Astrocyte of the cerebellum (primary cell): ENCODE results near the gene ELF1.

Experiments used
- DNase-seq: peaks from one replicate; pipeline ENCODE4 v3.0.0-alpha.2; 2011; ENCODE audit warnings: low read depth
- H3K4me3 ChIP-seq: 2 replicates; pipeline ENCODE4 v1.5.1; 2011; ENCODE audit warnings: mild to moderate bottlenecking, low read depth, low read length, moderate library complexity
- in situ Hi-C: cut with HindIII; loops from 2 replicates; pipeline ENCODE4 v1.10.0; 2017; ENCODE audit warnings: low sequenced_read_pairs
- TF ChIP-seq, protein P1 (sequence below): IDR thresholded peaks from 2 replicates; pipeline ENCODE4 v1.5.1; 2012; ENCODE audit warnings: low read length, low read depth, moderate library complexity, mild to moderate bottlenecking; ENCODE audit errors: missing control alignments

Gene ELF1

DNA sequence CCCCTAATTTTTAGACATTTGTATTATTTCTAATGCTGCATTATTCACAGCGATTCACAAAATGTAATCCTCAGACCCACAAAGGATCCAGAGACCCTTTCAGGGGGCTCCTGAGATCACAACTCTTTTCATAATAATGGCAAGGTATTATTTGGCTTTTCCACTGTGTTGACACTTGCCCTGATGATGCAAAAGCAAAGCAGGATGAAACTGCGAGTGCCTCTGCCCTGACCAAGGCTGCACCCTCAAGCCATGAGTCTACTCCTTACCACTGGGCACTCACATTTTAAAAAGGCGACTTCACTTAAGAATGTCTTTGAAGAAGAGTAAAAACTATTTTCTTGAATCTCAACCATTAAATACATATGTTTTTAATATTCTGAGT, 11.4 kb downstream of the ELF1 start:
- DNase-seq = no peak
- in situ Hi-C loops = no loop called here
- TF ChIP-seq, protein P1, sequence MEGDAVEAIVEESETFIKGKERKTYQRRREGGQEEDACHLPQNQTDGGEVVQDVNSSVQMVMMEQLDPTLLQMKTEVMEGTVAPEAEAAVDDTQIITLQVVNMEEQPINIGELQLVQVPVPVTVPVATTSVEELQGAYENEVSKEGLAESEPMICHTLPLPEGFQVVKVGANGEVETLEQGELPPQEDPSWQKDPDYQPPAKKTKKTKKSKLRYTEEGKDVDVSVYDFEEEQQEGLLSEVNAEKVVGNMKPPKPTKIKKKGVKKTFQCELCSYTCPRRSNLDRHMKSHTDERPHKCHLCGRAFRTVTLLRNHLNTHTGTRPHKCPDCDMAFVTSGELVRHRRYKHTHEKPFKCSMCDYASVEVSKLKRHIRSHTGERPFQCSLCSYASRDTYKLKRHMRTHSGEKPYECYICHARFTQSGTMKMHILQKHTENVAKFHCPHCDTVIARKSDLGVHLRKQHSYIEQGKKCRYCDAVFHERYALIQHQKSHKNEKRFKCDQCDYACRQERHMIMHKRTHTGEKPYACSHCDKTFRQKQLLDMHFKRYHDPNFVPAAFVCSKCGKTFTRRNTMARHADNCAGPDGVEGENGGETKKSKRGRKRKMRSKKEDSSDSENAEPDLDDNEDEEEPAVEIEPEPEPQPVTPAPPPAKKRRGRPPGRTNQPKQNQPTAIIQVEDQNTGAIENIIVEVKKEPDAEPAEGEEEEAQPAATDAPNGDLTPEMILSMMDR = no peak
- no peak overlapping the region for H3K4me3 ChIP-seq

DNA sequence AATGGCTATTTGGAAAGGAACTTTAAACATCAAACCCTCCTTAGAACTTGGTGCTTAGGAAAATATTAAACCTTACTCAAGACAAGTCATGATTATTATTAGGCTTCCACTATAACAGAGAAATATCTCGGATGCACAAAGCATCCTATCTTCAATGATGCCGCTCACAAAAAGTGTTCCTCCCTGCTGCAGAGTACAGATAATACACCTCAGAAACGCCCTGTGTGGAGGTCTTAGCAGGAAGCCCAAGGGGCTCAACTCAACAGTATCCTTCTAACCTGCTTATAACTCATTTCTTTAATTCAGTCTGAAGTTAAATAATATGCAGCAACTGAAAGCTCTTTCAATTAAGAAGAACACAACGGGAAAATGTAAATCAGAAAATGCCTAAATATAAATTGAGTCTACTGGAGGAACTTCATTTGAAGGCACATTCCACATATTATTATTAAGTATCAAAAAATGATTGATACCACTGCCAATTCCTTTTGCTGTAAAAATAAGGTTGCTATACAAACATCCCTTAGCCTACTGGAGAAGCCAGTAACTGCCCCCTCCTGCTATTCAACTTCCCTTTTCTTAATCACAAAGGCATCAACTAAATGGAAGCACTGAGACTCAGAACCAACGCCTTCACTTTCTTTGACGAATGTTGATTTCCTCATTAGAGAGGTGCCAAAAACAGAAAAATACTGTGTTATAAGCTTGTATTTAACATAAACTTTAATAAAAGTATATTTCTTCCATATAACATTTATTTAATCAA, 12.0 kb downstream of the ELF1 start:
- no peak for DNase-seq
- in situ Hi-C loops = no loop called here
- H3K4me3 ChIP-seq = no peak overlapping the region
- TF ChIP-seq, protein P1 = no peak

- H3K4me3 ChIP-seq = no peak overlapping the region
- DNase-seq = no peak
- TF ChIP-seq, protein P1 = no peak
- in situ Hi-C loops = no loop called here
Observed at GRCh38 chr13:41006306-41006705, 12.8 kb downstream of the ELF1 start.

DNA sequence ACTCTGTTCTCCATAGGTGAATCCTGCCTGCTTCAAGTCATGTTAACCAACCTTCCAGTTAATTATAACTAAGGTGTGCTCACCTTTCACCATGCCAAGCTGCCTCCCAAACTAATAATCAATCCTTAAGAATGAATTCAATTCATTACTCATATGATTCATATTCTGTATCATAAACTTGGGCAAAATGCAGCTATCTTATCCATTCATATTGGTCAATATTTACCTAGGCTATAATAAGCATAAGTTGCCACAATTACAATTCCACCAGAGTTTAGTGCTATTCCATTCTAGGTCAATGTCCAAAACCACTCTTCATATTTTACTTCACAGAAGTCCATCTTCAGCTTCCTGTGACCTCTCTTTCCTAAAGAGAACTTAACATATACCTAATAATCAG, 13.4 kb downstream of the ELF1 start:
- DNase-seq = no peak
- H3K4me3 ChIP-seq = no peak overlapping the region
- TF ChIP-seq, protein P1 = no peak
- in situ Hi-C loops = no loop called here

DNA sequence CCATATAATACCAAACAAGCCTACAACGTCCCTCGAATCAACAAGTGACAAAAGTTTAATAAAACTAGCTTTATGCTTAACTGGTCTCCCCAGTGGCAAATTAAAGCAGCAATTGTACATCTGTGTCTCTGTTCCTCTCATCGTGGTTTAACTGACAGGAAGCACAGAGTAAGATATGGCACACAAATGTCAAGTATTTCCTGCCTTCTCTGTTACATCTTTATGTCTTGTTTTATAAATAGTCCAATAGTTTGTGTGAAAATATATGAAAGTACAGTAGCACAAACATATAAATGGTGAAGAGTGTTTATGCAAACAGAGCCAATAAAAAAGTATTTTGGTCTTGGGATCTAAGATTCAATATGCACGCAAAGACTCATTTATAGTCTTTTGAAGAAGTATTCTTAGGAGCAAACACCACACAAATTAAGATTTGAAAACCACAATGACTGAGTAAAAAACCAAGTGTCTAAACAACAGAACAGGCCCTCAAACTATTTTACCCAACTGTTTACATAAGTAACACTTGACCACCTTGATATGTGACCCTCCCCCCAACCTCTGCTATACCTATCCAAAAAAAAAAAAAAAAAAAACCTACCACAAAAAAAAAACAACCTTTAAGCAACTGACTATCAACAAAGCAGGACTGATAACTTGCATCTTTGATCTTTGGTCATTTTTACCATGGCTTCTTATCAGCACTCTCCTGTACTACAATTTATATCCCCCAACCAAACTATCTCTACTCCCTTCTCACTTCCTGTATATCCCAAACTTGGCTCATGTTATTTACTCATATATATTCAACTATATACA, 14.0 kb downstream of the ELF1 start:
- DNase-seq = no peak
- H3K4me3 ChIP-seq = no peak overlapping the region
- TF ChIP-seq, protein P1 = no peak
- in situ Hi-C loops = no loop called here

GRCh38 chr13:41002606-41003005, 16.5 kb downstream of the ELF1 start:
- no peak overlapping the region for H3K4me3 ChIP-seq
- DNase-seq = no peak
- TF ChIP-seq, protein P1 = no peak
- in situ Hi-C loops = no loop called here
